GM18858 (cell line): ENCODE data around the gene FCSK.
A peak's percentile ranks its signal among the peaks of the same experiment; 100 is the strongest.
"Not testable (repeated sequence)": the region's sequence is repeated elsewhere in the genome, so short reads cannot be mapped to it uniquely, and the experiment has no call there.

Experiments
- ATAC-seq: cut with Tn5 transposase; IDR thresholded peaks from one replicate; pipeline ENCODE4 v1.9.1; 2021; ENCODE audit not compliant: unreplicated experiment

Gene FCSK

DNA sequence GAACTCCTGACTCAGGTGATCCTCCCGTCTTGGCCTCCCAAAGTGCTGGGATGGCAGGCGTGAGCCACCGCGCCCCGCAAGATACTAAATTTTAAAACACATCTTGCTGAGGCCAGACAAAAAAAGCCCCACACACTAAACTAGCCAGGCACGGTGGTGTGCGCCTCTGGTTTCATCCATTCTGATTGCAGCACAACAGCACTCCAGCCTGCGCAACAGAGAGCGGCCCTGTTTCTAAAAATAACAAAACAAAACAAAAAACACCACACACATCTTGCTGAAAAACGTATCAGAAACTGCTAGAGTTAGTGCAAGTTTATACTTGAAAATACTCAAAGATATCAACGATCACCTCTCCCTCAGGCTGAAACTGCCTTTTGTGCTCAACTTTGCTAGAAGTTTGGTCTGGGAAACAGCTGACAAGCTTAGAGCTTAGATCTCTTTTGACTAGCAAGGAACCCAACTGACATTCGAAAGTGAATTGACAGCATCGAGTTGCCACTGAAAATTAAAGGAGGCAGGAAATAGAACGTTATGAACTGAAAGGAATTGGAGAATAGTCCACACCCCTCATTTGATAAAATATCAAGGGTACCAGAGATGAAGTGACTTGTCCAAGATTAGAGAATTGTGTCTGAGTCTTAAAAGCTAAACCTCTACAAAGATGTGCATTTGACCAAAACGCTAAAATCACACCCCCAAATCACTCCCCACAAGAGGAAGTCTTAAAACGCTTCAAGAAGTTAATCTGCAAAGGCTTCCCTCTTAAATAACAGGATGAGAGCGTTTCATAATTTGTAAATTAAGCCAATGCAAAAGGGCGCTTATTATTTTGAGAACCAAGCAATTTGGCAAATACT lies 68.1 kb downstream of the FCSK start:
- ATAC-seq: no peak

GRCh38 chr16:70523076-70523742 lies 68.8 kb downstream of the FCSK start, which contains the start of gene COG4:
TSS of gene COG4 (minus strand) at chr16:70523554. CDS start at chr16:70523543, 11 bp downstream.
- peak; percentile 36 for ATAC-seq

GRCh38 chr16:70523743-70524398 lies 69.5 kb downstream of the FCSK start, which contains the start of gene SF3B3:
TSS of gene SF3B3 (plus strand) at chr16:70523816. CDS start at chr16:70526657, 2,841 bp downstream.
- peak; percentile 22 for ATAC-seq

GRCh38 chr16:70524399-70524825 lies 70.0 kb downstream of the FCSK start:
- not testable (repeated sequence) for ATAC-seq

- no peak for ATAC-seq
These were observed 72.0 kb downstream of the FCSK start for GRCh38 chr16:70526403-70526802.

DNA sequence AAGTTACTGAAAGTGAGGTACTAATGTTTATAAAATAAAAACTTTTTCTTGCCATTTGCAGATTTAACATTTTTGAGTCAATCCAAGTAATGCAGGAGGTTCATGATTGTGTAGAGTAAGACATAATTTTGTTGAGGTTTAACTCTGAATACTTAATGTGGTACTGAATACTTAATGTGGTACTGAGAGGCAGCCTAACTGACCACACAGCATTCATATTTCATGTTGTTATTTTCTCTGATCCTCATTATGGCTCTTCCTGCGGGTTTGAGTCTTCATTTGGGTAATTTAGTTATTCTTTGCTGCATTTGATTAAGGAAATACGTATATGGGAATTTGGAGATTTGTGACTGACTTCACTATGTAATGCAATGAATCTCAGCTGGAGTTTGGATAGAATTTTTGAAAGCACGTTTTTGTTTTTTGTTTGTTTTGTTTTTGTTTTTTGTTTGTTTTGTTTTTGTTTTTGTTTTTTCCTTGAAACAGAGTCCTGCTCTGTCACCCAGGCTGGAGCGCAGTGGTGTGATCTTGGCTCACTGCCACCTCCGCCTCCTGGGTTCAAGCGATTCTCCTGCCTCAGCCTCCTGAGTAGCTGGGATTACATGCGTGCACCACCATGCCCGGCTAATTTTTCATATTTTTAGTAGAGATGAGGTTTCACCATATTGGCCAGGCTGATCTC lies 73.1 kb downstream of the FCSK start:
- ATAC-seq: no peak

DNA sequence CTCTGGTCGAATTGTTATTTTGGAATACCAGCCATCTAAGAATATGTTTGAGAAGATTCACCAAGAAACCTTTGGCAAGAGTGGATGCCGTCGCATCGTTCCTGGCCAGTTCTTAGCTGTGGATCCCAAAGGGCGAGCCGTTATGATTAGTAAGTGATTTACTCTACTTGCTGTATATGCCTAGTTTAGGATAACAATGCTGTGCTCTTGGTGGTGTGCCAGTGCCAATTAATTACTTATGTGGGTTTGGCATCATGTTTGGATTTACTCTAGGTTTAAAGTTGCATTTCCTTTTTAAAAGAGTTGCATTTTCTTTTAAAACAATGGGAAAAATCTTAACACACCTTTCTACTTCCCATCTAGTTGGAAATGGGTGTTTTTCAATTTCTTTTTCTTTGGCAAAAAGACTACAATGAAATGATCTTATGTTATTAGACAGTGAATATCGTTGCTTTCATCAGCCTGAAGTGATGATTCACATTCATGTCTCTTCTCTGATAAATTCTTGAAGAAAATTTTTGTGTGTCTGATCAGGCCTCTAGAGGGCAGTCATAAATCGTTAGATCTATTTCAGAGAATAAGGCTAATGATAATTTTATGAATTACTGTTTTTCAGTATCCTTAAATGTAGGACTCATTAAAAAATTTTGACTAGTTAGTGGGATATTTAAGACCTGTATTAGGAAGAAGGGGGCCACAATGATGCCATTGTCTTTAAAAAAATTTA lies 74.8 kb downstream of the FCSK start:
- ATAC-seq: no peak
